GM21786 (cell line): Measurements from ENCODE around the gene ZNF354C.
"Not testable (repeated sequence)": the region's sequence is repeated elsewhere in the genome, so short reads cannot be mapped to it uniquely, and the experiment has no call there.

Source experiments
- ATAC-seq: cut with Tn5 transposase; IDR thresholded peaks from one replicate; pipeline ENCODE4 v1.9.1; 2021; ENCODE audit not compliant: unreplicated experiment

Gene ZNF354C

DNA sequence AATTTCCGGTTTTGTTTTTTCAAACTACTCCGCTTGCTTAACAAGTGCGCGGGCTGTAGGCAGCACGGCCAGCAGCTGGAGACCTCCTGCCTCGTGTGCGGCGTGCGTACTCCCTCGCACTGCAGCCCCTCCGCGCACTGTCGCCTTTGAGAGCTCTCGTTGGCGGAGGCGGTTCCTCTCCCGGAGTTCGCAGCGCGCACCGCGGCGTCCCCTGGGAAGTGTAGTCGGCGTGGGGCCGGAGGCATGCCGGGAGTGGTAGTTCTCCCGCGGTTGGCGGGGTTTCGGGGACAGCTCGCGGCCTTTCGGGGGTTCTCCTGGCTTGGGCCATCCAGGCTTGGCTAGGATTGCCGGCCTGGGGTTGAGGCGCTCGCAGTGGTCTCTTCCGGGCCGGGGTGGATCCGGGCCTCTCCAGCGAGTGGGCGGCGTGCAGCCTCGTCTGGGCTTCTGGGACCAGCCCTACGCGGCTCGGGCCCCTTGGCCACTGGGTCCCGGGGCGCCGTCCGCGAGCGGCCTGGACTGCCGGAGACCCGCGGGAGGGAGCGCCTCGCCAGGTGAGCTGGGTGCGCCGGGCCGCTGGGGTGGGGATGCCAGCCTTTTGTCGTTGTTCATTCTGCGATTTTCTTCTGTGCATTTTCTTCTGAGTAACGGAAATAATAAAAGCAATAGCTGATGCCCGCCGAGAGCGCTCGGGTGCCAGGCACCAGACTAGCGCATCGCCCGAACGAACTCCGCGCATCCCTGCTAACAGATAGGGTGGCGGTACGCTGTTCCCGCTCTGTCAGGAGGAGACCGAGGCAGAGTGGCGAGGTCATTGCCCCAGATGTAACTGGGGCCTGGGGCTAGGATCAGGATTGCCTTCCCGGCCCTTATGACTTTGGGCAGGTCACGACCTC, at the start of gene ZNF354C:
ZNF354C (plus strand) TSS at position 258 of the 893 bp plus-strand sequence. CDS start 1,696 bp downstream, outside the sequence.
- peak; percentile 96 for ATAC-seq

DNA sequence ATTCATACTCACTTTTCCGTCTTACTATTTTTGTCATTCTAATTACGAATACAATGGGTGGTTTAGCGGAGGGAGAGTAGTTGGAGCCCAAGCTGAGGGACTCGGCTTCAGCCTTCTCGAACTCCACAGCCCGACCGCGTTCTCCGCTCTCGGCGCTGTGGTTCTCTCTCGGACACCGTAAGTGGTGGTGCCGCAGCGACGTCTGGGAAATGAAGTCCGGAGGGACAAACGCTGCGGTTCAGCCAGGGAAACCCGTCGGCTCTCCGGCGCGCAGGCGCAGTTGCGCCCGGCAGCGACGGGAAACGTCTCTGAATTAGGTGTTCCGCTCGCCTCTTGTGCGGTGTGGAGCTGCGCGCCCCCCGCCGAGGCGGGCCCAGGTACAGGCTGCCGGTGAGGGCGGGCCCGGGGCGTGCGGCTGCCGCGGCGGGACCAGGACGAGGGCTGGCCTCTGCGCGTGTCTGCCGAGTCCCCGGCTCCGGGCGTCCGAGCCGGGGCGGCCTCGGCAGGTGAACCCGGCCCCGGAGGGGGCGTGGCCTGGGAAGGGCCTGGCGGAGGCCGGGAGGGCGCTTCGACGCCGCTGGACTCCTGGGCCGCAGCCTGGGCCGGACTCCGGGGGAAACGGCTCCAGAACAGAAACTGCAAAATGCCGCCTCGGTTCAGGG, 36.5 kb upstream of the ZNF354C start, which contains the start of gene ZNF879:
ZNF879 (plus strand) TSS at position 277 of the 662 bp plus-strand sequence. CDS start 1,201 bp downstream, outside the sequence.
- peak; percentile 92 for ATAC-seq

GRCh38 chr5:179033004-179033580, 27.1 kb upstream of the ZNF354C start:
- no peak for ATAC-seq

DNA sequence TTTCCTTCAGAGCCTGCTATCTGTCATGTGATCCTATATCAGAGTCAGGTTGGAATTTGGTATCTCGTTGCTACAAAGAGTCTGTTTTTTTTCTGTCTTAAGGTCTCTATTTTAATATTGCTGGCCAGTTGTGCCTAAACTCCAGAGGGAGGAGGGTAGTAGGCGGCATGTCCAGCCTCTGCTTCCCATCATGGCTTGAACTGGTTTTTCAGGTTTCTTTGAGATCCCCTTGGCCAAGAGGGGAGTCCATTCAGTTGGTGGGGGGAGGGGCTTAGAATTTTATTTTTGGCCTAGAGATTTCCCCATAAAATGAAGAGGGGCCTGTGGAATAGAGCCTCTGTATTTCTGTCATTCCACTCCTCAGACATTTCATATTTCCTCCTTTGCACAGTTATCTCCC, 15.4 kb upstream of the ZNF354C start:
- no peak for ATAC-seq

GRCh38 chr5:179051784-179052183, 8.4 kb upstream of the ZNF354C start:
- no peak for ATAC-seq

- no peak for ATAC-seq
These were observed 6.0 kb upstream of the ZNF354C start for GRCh38 chr5:179054036-179054785.

DNA sequence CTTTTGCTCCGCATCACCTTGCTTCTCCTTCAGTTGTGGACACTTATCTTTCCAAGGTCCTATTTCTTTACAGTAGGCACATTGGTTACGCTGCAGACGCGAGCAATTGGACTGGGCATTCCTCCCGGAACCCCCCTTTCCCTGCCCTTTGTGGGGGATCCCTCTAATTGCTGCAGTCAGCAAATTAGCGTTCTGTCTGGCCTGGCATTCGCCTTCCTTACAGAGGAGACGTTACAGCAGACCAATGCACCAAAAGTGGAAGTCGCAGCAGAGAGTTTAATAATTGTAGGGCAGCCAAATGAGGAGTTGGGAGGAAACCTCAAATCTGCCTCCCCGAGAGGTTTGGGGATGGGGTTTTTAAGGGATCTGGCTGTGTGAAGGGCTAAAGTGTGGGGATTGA, 5.3 kb upstream of the ZNF354C start:
- ATAC-seq, result no peak

GRCh38 chr5:179055436-179055835, 4.7 kb upstream of the ZNF354C start:
- no peak for ATAC-seq

DNA sequence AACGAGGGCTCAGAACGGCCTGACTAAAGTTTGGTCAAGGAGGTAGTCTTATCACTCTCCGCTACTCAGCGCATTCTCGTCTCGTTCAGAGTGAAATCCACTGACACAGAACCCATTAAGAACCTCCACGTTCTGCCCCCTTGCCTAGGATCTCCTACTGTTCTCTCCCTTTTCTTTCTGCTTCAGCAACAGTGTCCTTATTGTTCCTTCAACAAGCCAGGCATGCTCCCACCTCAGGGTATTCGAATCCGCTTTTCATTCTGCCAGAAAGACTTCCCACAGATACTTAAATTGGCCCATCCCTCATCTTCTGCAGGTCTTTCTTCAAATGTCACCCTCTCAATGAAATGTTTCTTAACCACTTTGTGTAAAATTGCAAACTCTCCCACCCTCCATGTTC, 4.3 kb upstream of the ZNF354C start:
- no peak for ATAC-seq

DNA sequence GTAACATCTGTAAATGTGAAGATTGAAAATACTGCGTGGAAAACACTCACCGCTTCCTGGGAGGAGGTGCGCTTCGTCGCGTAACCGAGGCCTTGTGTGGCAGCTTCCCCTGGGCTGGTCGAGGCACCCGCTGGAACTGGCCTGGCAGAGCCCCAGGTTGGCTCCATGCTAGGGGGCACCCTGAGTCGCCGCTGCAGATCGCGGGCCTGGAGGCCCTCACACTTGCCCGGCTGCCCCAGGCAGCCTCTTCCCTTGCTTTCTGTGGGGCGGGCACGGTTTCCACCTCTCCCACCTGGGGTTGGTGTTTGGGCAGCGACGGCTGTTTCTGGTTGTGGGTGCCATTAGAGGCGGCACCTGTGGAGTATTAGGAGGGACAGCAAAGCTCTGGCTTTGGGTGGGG, 852 bp downstream of the ZNF354C start:
- no peak for ATAC-seq

GRCh38 chr5:179065703-179066102, 5.5 kb downstream of the ZNF354C start:
- no peak for ATAC-seq

DNA sequence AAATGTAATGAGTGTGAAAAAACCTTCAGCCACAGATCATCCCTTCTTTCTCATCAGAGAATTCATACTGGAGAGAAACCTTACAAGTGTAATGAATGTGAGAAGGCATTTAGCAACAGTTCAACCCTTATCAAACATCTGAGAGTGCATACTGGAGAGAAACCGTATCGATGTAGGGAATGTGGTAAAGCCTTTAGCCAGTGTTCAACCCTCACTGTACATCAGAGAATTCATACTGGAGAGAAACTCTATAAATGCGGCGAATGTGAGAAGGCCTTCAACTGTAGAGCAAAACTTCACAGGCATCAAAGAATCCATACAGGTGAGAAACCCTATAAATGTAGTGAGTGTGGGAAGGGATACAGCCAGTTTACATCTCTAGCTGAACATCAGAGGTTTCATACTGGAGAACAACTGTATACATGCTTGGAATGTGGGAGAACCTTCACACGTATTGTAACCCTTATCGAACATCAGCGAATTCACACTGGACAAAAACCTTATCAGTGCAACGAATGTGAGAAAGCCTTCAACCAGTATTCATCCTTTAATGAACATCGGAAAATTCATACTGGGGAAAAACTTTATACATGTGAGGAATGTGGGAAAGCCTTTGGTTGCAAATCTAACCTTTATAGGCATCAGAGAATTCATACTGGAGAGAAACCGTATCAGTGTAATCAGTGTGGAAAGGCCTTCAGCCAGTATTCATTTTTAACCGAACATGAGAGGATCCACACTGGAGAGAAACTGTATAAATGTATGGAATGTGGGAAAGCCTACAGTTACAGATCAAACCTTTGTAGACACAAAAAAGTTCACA, 19.2 kb downstream of the ZNF354C start:
- no peak for ATAC-seq

- no peak for ATAC-seq
These were observed 20.6 kb downstream of the ZNF354C start for GRCh38 chr5:179080724-179081123.

DNA sequence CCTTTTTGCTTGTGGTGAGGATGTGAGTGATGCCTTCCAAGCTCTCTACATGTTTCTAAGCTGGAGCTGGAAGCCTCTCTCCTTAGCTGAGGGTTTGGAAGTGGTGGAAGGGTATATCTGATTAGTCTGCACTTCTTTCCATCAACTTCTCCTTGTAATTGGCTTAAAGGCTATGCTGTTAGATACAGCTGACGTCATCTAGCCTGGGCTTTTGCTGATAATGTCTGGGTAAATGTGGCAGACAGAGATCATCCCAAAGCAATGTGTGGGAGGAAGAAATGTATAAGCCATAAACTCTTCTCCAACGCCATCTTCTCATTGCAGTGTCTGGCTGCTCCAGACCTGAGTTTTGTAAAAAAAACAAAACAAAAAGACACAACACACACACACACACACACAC, 29.3 kb downstream of the ZNF354C start:
- ATAC-seq, result no peak

GRCh38 chr5:179101282-179101681, 41.1 kb downstream of the ZNF354C start:
- not testable (repeated sequence) for ATAC-seq

GRCh38 chr5:179110528-179110927, 50.4 kb downstream of the ZNF354C start:
- no peak for ATAC-seq

GRCh38 chr5:179111267-179112207, 51.4 kb downstream of the ZNF354C start:
- no peak for ATAC-seq

DNA sequence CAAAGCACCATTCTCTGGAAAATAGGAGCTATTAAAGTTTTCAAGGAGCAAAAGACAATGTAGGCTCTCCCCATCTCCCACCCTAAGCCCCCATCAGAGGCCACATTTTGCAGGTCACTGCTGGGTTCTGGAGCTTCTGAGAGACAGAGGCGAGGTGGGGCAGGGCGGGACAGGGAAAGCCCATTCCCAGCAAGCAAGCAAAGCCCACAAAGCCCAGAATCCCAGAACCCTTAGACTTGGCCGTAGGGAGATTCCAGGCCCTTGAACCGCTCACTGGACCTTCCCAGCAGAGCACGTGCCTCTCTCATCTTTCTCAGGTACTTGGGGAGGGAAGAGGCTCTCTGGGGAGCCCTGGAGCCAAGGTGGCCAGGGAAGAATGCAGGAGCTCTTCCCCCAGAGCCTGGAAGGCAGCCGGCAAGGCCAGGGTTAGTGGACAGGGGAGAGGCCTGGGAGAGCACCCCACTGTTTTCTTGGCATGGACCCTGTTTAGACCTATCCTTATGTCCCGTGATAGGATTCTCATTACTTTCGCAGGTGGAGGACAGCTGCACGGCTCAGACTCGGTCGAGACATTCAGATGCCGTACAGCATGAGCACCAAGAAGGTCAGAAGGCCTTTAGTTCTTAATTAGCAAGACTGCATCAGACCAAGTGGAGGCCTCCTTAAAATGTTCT, 52.4 kb downstream of the ZNF354C start:
- ATAC-seq, result no peak

- no peak for ATAC-seq
These were observed 53.0 kb downstream of the ZNF354C start for GRCh38 chr5:179113143-179113530.
